ENCODE data around the gene TCERG1L. TPM values are rescaled to one million over a fixed set of nuclear protein-coding genes. Genes with fewer than 3 reads are reported as not detected.

Gene TCERG1L
- polyA plus RNA-seq, 1 of the 3 experiments (the other 2 are of a cell fraction) = not detected

GRCh38 chr10:131221632-131222277 lies 89.8 kb downstream of the TCERG1L start (continued):
- TF ChIP-seq PBX3 (IDR thresholded peaks at IDR 0.05) (no peak), REST (IDR thresholded peaks at IDR 0.05; ENCODE audit: low read depth, low read length) (no peak), POLR2AphosphoS5 (IDR thresholded peaks at IDR 0.05; ENCODE audit: low read depth, low read length) (no peak)

GRCh38 chr10:131220601-131221171 lies 90.8 kb downstream of the TCERG1L start:
- Histone ChIP-seq H3K27me3 (ENCODE audit: insufficient read depth) (no peaks in the 10 kb centered on the region), H3K9ac (no peak overlapping the region), H3F3A (replicated peaks; ENCODE audit: insufficient read depth) (no peaks in the 10 kb centered on the region), H3K4me2 (no peak overlapping the region), H4K20me1 (ENCODE audit: insufficient read depth) (no peaks in the 10 kb centered on the region), H3K9me2 (no peaks in the 10 kb centered on the region), H3K27ac (ENCODE audit: low read depth in 2 of 2, low read length in 1 of 2) (no peak overlapping the region), H2AFZ (ENCODE audit: low read depth) (no peak overlapping the region), H3K79me2 (ENCODE audit: insufficient read depth) (no peaks in the 10 kb centered on the region), H3K36me3 (replicated peaks in 1 of 2; ENCODE audit: control insufficient read depth in 1 of 2, insufficient read depth in 2 of 2, low read length in 1 of 2) (no peaks in the 10 kb centered on the region), H3K4me3 (ENCODE audit: low read depth in 2 of 2, low read length in 1 of 2) (no peak overlapping the region), H3K4me1 (ENCODE audit: control insufficient read depth in 1 of 2, insufficient read depth in 2 of 2, low read depth in 1 of 2, low read length in 1 of 2) (no peaks in the 10 kb centered on the region), H3K9me3 (no peaks in the 10 kb centered on the region)
- CTCF ChIA-PET = no interaction called here
- TF ChIP-seq CHD2 (IDR thresholded peaks at IDR 0.05; ENCODE audit: low read length, partially characterized antibody) = no peak
- no peak for TF ChIP-seq USF1 (IDR thresholded peaks at IDR 0.05; ENCODE audit: borderline replicate concordance, low read depth)
- TF ChIP-seq FOXJ3 (CRISPR knock-in tag; IDR thresholded peaks at IDR 0.05) = no peak
- TF ChIP-seq EZH2phosphoT487 (IDR thresholded peaks at IDR 0.05; ENCODE audit: borderline replicate concordance, low read depth) = no peak
- no peak for TF ChIP-seq RFX5 (IDR thresholded peaks at IDR 0.05; ENCODE audit: low read length)
- no peak for TF ChIP-seq MXI1 (IDR thresholded peaks at IDR 0.05; ENCODE audit: low read depth, low read length)
- no peak for DNase-seq
- POLR2A ChIA-PET = no interaction called here
- 43% methylated on average over 2 of the region's 11 CpGs for WGBS (ENCODE audit: low lambda C conversion rate)
